NB4 (cell line): ENCODE results near the gene LRMDA.

Experiments used
- CTCF ChIP-seq: IDR thresholded peaks from one replicate; pipeline ENCODE4 v1.5.1; 2012; ENCODE audit warnings: low read depth, low read length
- POLR2A ChIP-seq: IDR thresholded peaks from 2 replicates; pipeline ENCODE4 v1.6.1; 2011; ENCODE audit warnings: mild to moderate bottlenecking; ENCODE audit not compliant: insufficient read length; ENCODE audit errors: extremely low read depth

GRCh38 chr10:75847477-75847876 is 416.1 kb downstream of the LRMDA start:
- TF ChIP-seq CTCF = no peak
- TF ChIP-seq POLR2A = no peak
